T47D (cell line): ENCODE data around the gene WNK2.

Source experiments
- DNase-seq, 2 experiments: peaks; one replicate each; pipeline versions ENCODE4 v3.0.0 to v3.0.0-alpha.2; 2011 to 2012; ENCODE audit warnings: low read depth in 1 of 2, low spot score in 1 of 2
- JUND ChIP-seq: IDR thresholded peaks from 2 replicates; pipeline ENCODE4 v1.6.1; 2012; ENCODE audit warnings: low read depth
- in situ Hi-C: cut with HindIII; loops from 2 replicates; pipeline ENCODE4 v1.10.0; 2016; ENCODE audit warnings: low sequenced_read_pairs, low pct_unique_long_range_greater_than_20kb

The WNK2 gene

GRCh38 chr9:93302586-93303257, 118.8 kb downstream of the WNK2 start:
- peak; percentile 71 to 78 for DNase-seq
- no peak for TF ChIP-seq JUND
- in situ Hi-C loops = no loop called here

GRCh38 chr9:93303258-93303771, 119.4 kb downstream of the WNK2 start:
- in situ Hi-C loops = no loop called here
- DNase-seq = no peak
- no peak for TF ChIP-seq JUND

GRCh38 chr9:93303806-93304573, 120.1 kb downstream of the WNK2 start:
- in situ Hi-C loops = no loop called here
- TF ChIP-seq JUND = no peak
- DNase-seq = no peak

GRCh38 chr9:93304574-93305496, 120.9 kb downstream of the WNK2 start:
- no peak for TF ChIP-seq JUND
- in situ Hi-C loops = no loop called here
- DNase-seq = peak; percentile 71 to 88

GRCh38 chr9:93305497-93306020, 121.6 kb downstream of the WNK2 start:
- no peak for DNase-seq
- no peak for TF ChIP-seq JUND
- in situ Hi-C loops = no loop called here

DNA sequence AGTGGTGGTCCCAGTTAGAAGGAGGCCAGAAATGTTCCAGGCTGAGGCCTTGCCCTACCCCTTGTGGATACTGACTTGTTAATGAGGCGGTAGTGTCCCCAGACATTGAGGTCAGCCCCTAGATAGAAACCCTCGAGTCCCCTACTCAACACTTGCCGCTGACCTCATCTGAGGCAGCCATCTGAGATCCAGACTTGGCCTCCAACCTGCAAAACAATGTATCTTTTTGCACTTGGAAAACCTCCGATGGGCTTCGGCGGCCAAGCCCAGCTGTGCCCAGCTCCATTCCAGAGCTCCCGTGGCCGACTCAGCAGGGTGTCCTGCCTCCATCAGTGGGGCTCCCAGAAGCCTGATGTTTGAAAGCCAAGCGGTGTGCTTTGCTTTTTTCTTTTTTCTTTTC, 122.1 kb downstream of the WNK2 start:
- no peak for DNase-seq
- TF ChIP-seq JUND = no peak
- in situ Hi-C loops = no loop called here

- in situ Hi-C loops = no loop called here
- DNase-seq = no peak
- TF ChIP-seq JUND = no peak
Observed at GRCh38 chr9:93306579-93307091, 122.7 kb downstream of the WNK2 start.

DNA sequence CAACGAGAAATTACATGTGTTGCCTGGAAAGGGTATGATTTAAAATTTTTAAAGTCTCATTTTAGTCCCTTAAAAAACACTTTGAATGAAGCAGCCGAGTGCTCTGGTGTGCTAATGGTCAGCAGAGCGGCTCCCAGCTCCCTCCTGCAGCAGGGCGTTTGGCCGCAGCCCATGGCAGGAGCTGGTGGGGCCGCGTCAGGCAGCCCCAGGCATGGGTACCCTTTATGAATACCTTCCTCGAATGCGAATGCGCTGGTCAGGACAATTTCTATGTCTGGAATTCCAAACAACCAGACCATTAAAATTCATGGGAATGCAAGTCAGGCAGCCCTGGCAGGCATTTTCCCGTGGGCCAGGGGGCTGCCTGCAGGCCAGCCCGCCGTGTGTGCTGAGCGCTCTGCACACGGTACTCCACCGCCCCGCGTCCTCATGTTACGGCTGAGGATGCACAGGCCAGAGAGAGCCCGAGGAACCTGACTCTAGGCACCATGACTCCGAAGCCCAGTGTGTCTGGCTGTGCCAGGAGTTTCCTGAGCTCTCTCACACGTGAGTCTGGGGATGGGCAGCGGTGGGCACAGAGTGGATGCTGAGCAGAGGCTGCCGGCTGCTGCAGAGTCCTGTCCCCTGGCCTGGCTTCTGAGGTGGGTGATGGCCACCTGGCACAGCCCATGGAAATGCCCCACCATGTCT, 123.7 kb downstream of the WNK2 start:
- TF ChIP-seq JUND = no peak
- in situ Hi-C loops = no loop called here
- no peak for DNase-seq

- TF ChIP-seq JUND = no peak
- DNase-seq = no peak
- in situ Hi-C loops = no loop called here
Observed at GRCh38 chr9:93308158-93308602, 124.2 kb downstream of the WNK2 start.

DNA sequence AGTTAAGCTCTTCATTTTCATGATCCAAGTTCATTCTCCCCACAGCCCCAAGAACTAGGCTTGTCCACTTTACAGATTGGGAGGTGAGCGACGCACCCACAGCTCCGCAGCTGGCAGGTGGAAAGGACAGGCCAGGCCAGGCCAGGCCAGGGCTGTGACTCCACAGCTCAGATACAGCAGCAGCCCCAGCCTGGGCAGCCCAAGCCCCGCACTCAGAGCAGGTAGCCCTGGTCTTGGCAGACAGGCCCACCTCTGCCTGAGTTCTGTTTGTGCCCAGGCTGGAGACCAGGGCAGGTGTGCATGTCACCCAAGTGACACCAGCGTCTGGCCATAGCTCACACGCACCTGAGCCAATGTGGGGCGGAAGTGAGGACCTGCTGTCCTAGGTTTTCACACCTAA, 124.7 kb downstream of the WNK2 start:
- DNase-seq = no peak
- in situ Hi-C loops = no loop called here
- TF ChIP-seq JUND = no peak

DNA sequence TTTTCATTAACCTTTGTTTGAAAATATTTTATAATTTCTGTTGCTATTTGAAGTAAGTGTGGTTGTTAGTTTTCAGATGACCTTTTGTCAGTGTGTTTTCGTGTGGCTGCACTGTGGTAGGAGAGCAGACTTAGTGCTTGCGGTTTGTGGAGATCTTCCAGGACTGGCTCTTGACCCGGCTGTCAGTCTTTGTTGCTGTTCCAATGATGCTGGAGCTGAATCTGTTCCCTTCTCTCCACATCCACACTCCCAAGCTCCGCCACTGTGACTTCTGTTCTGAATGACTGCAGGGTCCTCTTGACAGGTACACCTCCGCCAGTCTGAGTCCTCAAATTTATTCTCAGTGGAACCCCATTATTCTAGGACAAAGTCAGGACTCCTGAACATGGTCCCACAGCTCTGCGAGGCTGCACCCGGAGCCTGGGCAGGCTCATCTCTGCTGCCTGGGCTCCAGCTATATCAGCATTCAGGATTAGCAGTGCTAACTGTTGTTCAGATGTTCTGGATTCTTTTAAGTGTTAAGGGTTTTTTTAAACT, 126.0 kb downstream of the WNK2 start:
- TF ChIP-seq JUND = no peak
- no peak for DNase-seq
- in situ Hi-C loops = no loop called here

DNA sequence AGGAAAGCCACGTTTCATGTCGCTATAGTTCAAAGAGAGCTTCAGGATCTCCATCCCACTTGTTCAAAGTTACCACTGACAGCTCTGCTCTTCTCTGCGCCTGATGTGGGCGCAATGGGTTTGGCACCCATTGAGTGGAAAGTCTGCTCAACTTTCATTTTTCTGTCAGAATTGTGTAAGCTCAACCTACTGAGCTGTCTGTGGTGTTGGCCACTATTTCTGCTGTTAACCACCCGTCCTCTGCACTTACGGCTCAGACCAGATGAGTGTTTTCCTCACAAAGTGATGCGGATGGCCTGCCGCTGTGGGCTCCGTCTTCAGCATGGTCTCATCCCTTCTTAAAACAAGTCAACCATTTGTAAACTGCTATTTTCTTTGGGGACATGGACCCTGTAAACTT, 131.2 kb downstream of the WNK2 start:
- in situ Hi-C loops = no loop called here
- no peak for TF ChIP-seq JUND
- no peak for DNase-seq
